Thymus (tissue), 11 donors: ENCODE measurements around the gene MIER3. TPM values are rescaled to one million over a fixed set of nuclear protein-coding genes. Genes with fewer than 3 reads are reported as not detected.

Experiments used
- DNase-seq, 9 donors: peaks; one replicate each; pipeline ENCODE4 v3.0.0-alpha.2; 2013; ENCODE audit warnings: low spot score in 9 of 9, low read depth in 6 of 9, missing footprints in 1 of 9
- H3K27ac ChIP-seq, 2 donors: one replicate each; pipeline ENCODE4 v1.5.1; 2013; ENCODE audit warnings: control low read depth in 1 of 2, low read depth in 1 of 2, low read length in 1 of 2, mild to moderate bottlenecking in 1 of 2, moderate library complexity in 1 of 2
- H3K27me3 ChIP-seq, 2 donors: one replicate each; pipeline ENCODE4 v1.5.1; 2013; ENCODE audit warnings: low read length in 1 of 2; ENCODE audit not compliant: control insufficient read depth in 2 of 2, insufficient read depth in 1 of 2
- H3K36me3 ChIP-seq, 2 donors: one replicate each; pipeline ENCODE4 v1.5.1; 2013; ENCODE audit warnings: low read length in 1 of 2, mild to moderate bottlenecking in 1 of 2, moderate library complexity in 1 of 2; ENCODE audit not compliant: control insufficient read depth in 2 of 2, insufficient read depth in 2 of 2
- H3K4me1 ChIP-seq, 2 donors: one replicate each; pipeline ENCODE4 v1.5.1; 2013; ENCODE audit warnings: low read length in 2 of 2; ENCODE audit not compliant: control insufficient read depth in 2 of 2, insufficient read depth in 2 of 2
- H3K4me3 ChIP-seq, 2 donors: one replicate each; pipeline ENCODE4 v1.5.1; 2013; ENCODE audit warnings: low read length in 2 of 2, control low read depth in 1 of 2, mild to moderate bottlenecking in 1 of 2
- H3K9me3 ChIP-seq, 2 donors: one replicate each; pipeline ENCODE4 v1.5.1; 2013; ENCODE audit warnings: low read length in 1 of 2, mild to moderate bottlenecking in 1 of 2; ENCODE audit not compliant: control insufficient read depth in 2 of 2, insufficient read depth in 1 of 2
- WGBS: extraction: QIAGEN DNeasy Blood & Tissue Kit; methylation state at CpG from one replicate; pipeline ENCODE4 v1.1.7; 2013; 5-methylcytosine and 5-hydroxymethylcytosine counted together
- polyA plus RNA-seq: library from polyadenylated mRNA; stranded (reverse); fragments of 200-250 nt; gene quantifications from one replicate; pipeline ENCODE4 v1.2.3, GENCODE V29; 2013
- total RNA-seq: library from RNA; stranded (reverse); fragments of 120-200 nt; gene quantifications from one replicate; pipeline ENCODE4 v1.2.4, GENCODE V29; 2013
- donor health status: healthy.

Gene MIER3
- total and polyA plus RNA-seq, 2 donors, result 13.6 to 26.3 TPM

DNA sequence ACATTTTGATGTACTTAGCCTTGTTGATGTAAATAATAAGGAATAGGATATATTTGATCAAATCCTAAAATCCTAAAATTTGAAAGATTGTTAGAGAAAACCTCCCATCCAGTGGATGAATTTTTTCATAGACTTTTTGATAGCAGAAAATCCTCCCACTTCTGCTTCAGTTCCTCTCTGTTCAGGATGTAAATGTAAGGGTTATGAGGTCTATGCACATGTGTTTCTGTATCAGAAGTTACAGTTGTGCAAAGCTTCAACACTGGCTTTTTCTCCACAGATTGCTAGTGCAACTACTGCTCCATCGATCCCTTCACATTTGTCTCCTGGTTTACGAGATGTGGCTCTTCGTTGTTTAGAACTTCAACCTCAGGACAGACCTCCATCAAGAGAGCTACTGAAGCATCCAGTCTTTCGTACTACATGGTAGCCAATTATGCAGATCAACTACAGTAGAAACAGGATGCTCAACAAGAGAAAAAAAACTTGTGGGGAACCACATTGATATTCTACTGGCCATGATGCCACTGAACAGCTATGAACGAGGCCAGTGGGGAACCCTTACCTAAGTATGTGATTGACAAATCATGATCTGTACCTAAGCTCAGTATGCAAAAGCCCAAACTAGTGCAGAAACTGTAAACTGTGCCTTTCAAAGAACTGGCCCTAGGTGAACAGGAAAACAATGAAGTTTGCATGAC lies 58.5 kb downstream of the MIER3 start:
- Histone ChIP-seq H3K36me3 (peaks cover 3 to 25% of the 10 kb centered on the region in 2 donors), H3K9me3 (no peaks in the 10 kb centered on the region), H3K4me1 (no peaks in the 10 kb centered on the region), H3K27ac (no peak overlapping the region), H3K4me3 (no peak overlapping the region), H3K27me3 (no peaks in the 10 kb centered on the region)
- WGBS, result 97% methylated on average over 5 of the region's 5 CpGs
- no peak for DNase-seq

- Histone ChIP-seq H3K36me3 (peaks cover 16 to 54% of the 10 kb centered on the region in 2 donors), H3K9me3 (no peaks in the 10 kb centered on the region), H3K27ac (no peak overlapping the region), H3K4me1 (no peaks in the 10 kb centered on the region), H3K27me3 (no peaks in the 10 kb centered on the region), H3K4me3 (no peak overlapping the region)
- WGBS, result 98% methylated on average over 5 of the region's 5 CpGs
- DNase-seq, result no peak
Measured at GRCh38 chr5:56881571-56881970, 70.4 kb downstream of the MIER3 start.

DNA sequence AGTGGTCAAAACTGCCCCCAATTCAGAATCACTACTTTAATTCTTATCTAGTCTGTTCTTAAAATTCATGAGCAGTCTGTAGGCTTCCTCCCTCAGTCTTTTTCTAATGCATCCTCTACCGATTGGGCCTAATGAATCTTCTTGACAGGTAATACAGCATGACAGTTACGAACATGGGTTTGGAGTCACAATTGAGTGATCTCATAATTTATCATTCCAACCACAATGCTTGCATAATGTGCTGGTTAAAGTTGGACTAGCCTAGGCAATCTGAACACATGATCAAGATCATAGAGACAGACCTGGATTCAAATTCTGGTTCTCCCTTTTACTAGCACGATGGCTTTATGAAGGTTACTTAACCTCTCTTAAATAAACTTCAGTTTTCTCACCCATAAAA lies 75.6 kb downstream of the MIER3 start:
- no peak overlapping the region for H3K4me3 ChIP-seq
- no peaks in the 10 kb centered on the region for H3K4me1 ChIP-seq
- peaks cover 12 to 40% of the 10 kb centered on the region in 2 donors for H3K36me3 ChIP-seq
- no peak for DNase-seq
- no peaks in the 10 kb centered on the region for H3K27me3 ChIP-seq
- H3K9me3 ChIP-seq, result no peaks in the 10 kb centered on the region
- WGBS, result 87% methylated on average over 3 of the region's 3 CpGs
- H3K27ac ChIP-seq, result no peak overlapping the region

DNA sequence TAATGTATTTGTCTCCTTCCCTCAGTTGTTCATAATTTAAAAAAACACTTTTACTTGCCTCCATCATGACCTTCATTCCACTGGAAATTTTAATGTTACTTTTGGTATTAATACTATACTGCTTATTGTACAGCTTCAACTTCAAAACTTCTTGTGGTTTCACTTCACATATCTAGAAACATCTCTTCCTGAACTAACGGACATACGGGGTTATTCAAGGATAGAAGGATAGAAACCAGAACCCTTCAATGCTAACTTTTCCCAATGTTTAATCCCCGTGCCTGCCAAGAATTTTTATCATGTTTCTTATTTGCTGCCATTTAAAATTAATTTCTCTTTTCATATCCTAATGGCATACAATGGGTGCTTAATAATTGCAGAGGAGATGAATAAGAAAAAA lies 78.9 kb downstream of the MIER3 start:
- no peak overlapping the region for H3K27ac ChIP-seq
- no peaks in the 10 kb centered on the region for H3K4me1 ChIP-seq
- no peak overlapping the region for H3K4me3 ChIP-seq
- no peaks in the 10 kb centered on the region for H3K27me3 ChIP-seq
- H3K36me3 ChIP-seq, result peaks cover 12 to 34% of the 10 kb centered on the region in 2 donors
- H3K9me3 ChIP-seq, result no peaks in the 10 kb centered on the region
- 79% methylated on average over 3 of the region's 3 CpGs for WGBS
- no peak for DNase-seq

- Histone ChIP-seq H3K9me3 (no peaks in the 10 kb centered on the region), H3K4me1 (no peaks in the 10 kb centered on the region), H3K27me3 (no peaks in the 10 kb centered on the region), H3K4me3 (no peak overlapping the region), H3K27ac (no peak overlapping the region), H3K36me3 (peaks cover 12 to 33% of the 10 kb centered on the region in 2 donors)
- no peak for DNase-seq
- WGBS, result 88% methylated on average over 2 of the region's 2 CpGs
Measured at GRCh38 chr5:56871777-56872176, 80.1 kb downstream of the MIER3 start.

Other genes with a start within 250 kb of the MIER3 start
- 22.2 TPM for gene MAP3K1, start 136.6 kb downstream of the MIER3 start, total RNA-seq
- gene MAP3K1, start 136.6 kb downstream of the MIER3 start, polyA plus RNA-seq, result 18.6 TPM
- 4.8 TPM for gene SETD9, start 42.5 kb downstream of the MIER3 start, total RNA-seq
- 7.3 TPM for gene SETD9, start 42.5 kb downstream of the MIER3 start, polyA plus RNA-seq
- gene GPBP1, start 221.9 kb upstream of the MIER3 start, total RNA-seq, result 122 TPM
- gene GPBP1, start 221.9 kb upstream of the MIER3 start, polyA plus RNA-seq, result 149 TPM